ENCODE measurements around the gene C12orf60. TPM values are rescaled to one million over a fixed set of nuclear protein-coding genes. Genes with fewer than 3 reads are reported as not detected.

C12orf60 gene
- total RNA-seq, 1 experiment from 2014 or later = 0.54 TPM

- Histone ChIP-seq H3K4me1 (ENCODE audit: control insufficient read depth, insufficient read depth, low read length) (no peaks in the 10 kb centered on the region), H3K9me3 (ENCODE audit: control insufficient read depth, insufficient read depth, low read depth, low read length) (no peaks in the 10 kb centered on the region), H3K36me3 (ENCODE audit: control insufficient read depth, insufficient read depth, low read length) (peaks cover 12% of the 10 kb centered on the region), H3K27me3 (ENCODE audit: control insufficient read depth, insufficient read depth, low read length) (no peaks in the 10 kb centered on the region), H3K4me3 (ENCODE audit: low read depth in 2 of 2, low read length in 2 of 2) (no peak overlapping the region), H3K27ac (ENCODE audit: low read length) (no peak overlapping the region)
- ChIA-PET CTCF (no interaction called here), POLR2A (no interaction called here)
- intact Hi-C loops (cut with micrococcal nuclease; ENCODE audit: unreplicated experiment) = no loop called here
- no TSS peak for BruUV-seq (replicated peaks)
- TF ChIP-seq SIN3A (IDR thresholded peaks at IDR 0.05; ENCODE audit: borderline replicate concordance, insufficient read depth, low read depth, low read length) (no peak), REST (IDR thresholded peaks at IDR 0.05; ENCODE audit: insufficient read depth in 1 of 2, low read depth in 2 of 2, low read length in 1 of 2) (no peak), TCF7L2 (IDR thresholded peaks at IDR 0.05; ENCODE audit: low read depth, low read length) (no peak), POLR2AphosphoS5 (IDR thresholded peaks at IDR 0.05; ENCODE audit: low read depth, low read length) (no peak)
- TF ChIP-seq, protein P1, sequence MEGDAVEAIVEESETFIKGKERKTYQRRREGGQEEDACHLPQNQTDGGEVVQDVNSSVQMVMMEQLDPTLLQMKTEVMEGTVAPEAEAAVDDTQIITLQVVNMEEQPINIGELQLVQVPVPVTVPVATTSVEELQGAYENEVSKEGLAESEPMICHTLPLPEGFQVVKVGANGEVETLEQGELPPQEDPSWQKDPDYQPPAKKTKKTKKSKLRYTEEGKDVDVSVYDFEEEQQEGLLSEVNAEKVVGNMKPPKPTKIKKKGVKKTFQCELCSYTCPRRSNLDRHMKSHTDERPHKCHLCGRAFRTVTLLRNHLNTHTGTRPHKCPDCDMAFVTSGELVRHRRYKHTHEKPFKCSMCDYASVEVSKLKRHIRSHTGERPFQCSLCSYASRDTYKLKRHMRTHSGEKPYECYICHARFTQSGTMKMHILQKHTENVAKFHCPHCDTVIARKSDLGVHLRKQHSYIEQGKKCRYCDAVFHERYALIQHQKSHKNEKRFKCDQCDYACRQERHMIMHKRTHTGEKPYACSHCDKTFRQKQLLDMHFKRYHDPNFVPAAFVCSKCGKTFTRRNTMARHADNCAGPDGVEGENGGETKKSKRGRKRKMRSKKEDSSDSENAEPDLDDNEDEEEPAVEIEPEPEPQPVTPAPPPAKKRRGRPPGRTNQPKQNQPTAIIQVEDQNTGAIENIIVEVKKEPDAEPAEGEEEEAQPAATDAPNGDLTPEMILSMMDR (IDR thresholded peaks at IDR 0.05) = no peak
- in situ Hi-C loops (cut with HindIII; ENCODE audit: low pct_unique_long_range_greater_than_20kb, low sequenced_read_pairs) = no loop called here
- no peak for ATAC-seq
- DNase-seq (ENCODE audit: low read depth, low spot score) = no peak
These were observed 19.0 kb upstream of the C12orf60 start for GRCh38 chr12:14784471-14784870.

DNA sequence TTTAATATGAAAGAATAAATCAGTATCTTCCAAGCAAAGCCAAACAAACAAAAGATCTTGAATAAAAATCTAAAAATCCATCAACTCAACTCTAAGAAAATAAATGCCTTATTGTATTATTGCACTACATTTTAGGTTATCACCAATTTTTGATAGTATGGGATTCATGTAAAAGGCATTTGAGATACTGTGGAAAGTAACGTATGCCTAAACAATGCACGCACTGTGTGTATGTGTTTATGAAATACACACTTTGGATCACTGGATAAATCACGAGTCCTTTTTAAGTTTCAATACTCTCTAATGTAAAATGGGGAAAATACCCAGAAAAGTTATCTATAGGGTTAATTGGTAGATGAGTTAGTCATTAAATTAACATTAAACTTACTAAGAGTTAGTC, 17.9 kb upstream of the C12orf60 start:
- H3K9me3 ChIP-seq (ENCODE audit: control insufficient read depth, insufficient read depth, low read depth, low read length) = no peaks in the 10 kb centered on the region
- no TSS peak for BruUV-seq (replicated peaks)
- H3K4me3 ChIP-seq (ENCODE audit: low read depth in 2 of 2, low read length in 2 of 2) = no peak overlapping the region
- intact Hi-C loops (cut with micrococcal nuclease; ENCODE audit: unreplicated experiment) = no loop called here
- TF ChIP-seq SIN3A (IDR thresholded peaks at IDR 0.05; ENCODE audit: borderline replicate concordance, insufficient read depth, low read depth, low read length) = no peak
- ChIA-PET CTCF (no interaction called here), POLR2A (no interaction called here)
- ATAC-seq (no peak), DNase-seq (ENCODE audit: low read depth, low spot score) (no peak)
- no peaks in the 10 kb centered on the region for H3K4me1 ChIP-seq (ENCODE audit: control insufficient read depth, insufficient read depth, low read length)
- no peaks in the 10 kb centered on the region for H3K27me3 ChIP-seq (ENCODE audit: control insufficient read depth, insufficient read depth, low read length)
- H3K36me3 ChIP-seq (ENCODE audit: control insufficient read depth, insufficient read depth, low read length) = peaks cover 12% of the 10 kb centered on the region
- in situ Hi-C loops (cut with HindIII; ENCODE audit: low pct_unique_long_range_greater_than_20kb, low sequenced_read_pairs) = no loop called here
- no peak overlapping the region for H3K27ac ChIP-seq (ENCODE audit: low read length)

- POLR2A ChIA-PET = interaction anchor here (0.5 kb wide), 1 partner anchor 16 kb away, joined by 3 read pairs; no protein-coding TSS in a partner anchor
- BruUV-seq (replicated peaks) = no TSS peak
These were observed 8.4 kb upstream of the C12orf60 start for GRCh38 chr12:14795028-14795448.

More at GRCh38 chr12:14795028-14795448, 8.4 kb upstream of the C12orf60 start:
- no peaks in the 10 kb centered on the region for H3K9me3 ChIP-seq (ENCODE audit: control insufficient read depth, insufficient read depth, low read depth, low read length)
- TF ChIP-seq SIN3A (IDR thresholded peaks at IDR 0.05; ENCODE audit: borderline replicate concordance, insufficient read depth, low read depth, low read length) = no peak
- TF ChIP-seq, protein P1 (IDR thresholded peaks at IDR 0.05) = no peak
- no peak for TF ChIP-seq TCF7L2 (IDR thresholded peaks at IDR 0.05; ENCODE audit: low read depth, low read length)
- H3K4me3 ChIP-seq (ENCODE audit: low read depth in 2 of 2, low read length in 2 of 2) = no peak overlapping the region
- in situ Hi-C loops (cut with HindIII; ENCODE audit: low pct_unique_long_range_greater_than_20kb, low sequenced_read_pairs) (no loop called here), intact Hi-C loops (cut with micrococcal nuclease; ENCODE audit: unreplicated experiment) (no loop called here)
- no peaks in the 10 kb centered on the region for H3K27me3 ChIP-seq (ENCODE audit: control insufficient read depth, insufficient read depth, low read length)
- CTCF ChIA-PET = no interaction called here
- DNase-seq (ENCODE audit: low read depth, low spot score) (no peak), ATAC-seq (no peak)
- H3K27ac ChIP-seq (ENCODE audit: low read length) = no peak overlapping the region
- peaks cover 31% of the 10 kb centered on the region for H3K36me3 ChIP-seq (ENCODE audit: control insufficient read depth, insufficient read depth, low read length)
- no peaks in the 10 kb centered on the region for H3K4me1 ChIP-seq (ENCODE audit: control insufficient read depth, insufficient read depth, low read length)

Measured in Panc1 (cell line).